Measurements from ENCODE around the gene UPK3A.

DNA sequence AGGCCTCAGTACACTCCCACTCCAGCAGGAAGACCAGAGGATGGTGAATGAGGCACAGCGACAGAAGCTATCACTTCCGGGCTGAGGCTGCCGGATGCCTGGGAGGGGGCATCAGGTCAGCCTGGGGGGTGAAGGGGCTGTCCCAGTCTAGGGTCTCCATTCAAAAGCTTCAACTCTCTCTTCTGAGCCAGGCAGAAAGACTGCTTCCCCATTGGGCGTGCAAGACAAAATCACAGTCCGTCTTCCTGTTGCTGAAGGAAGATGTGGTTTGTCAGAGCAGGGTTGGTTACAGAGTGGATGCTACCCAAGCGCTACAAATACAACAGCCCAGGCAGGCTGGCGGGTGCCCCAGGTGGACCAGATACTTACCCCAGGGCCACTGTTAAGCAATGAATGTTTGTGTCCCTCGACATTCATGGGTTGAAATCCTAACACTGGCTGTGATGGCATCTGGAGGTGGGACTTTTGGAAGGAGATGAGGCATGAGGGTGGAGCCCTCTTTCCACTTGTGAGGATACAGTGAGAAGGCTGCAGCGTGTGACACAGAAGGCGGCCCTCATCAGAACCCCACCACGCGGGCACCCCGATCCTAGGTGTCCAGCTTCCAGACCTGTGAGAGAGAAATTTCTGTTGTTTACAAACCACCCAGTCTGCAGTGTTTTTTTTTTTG is 12.0 kb downstream of the UPK3A start:
- TF ChIP-seq SIN3A (IDR thresholded peaks at IDR 0.05; ENCODE audit: borderline replicate concordance, insufficient read depth, low read length) (no peak), POLR2AphosphoS5 (IDR thresholded peaks at IDR 0.05; ENCODE audit: low read depth, low read length) (no peak), TAF1 (IDR thresholded peaks at IDR 0.05; ENCODE audit: borderline replicate concordance, insufficient read depth, low read length) (no peak), FOXP2 (optimal IDR thresholded peaks at IDR 0.05; ENCODE audit: borderline replicate concordance, extremely low read depth, extremely low read length, insufficient read depth) (peak; percentile 3)

Measured in PFSK-1 (cell line).